GM21423 (cell line): ENCODE results near the gene ZIC5.

ENCODE experiments used
- ATAC-seq: cut with Tn5 transposase; IDR thresholded peaks from one replicate; pipeline ENCODE4 v1.9.1; 2021; ENCODE audit warnings: mild to moderate bottlenecking, moderate library complexity; ENCODE audit not compliant: unreplicated experiment

ZIC5 gene

GRCh38 chr13:99987154-99988019, 15.8 kb upstream of the ZIC5 start:
- no peak for ATAC-seq

DNA sequence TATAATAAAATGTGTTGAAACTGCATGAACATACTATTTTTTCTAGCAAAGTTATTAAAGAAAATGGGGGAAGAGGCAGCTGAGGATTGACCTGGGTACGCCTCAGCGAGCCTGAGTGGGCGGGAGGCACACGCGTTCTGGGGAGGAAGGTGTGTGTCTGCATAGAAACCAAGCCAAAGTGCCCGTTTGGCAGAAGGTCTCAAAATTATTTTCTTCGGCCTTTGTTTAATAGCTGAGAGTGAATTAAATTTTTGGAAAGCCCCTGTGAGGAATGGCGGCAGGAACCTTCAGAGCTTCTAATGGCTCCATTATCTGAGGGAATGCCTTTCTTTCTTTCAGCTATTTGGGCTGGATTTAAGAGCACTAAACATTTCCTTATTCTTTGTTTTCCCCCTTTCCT, 15.2 kb upstream of the ZIC5 start:
- ATAC-seq, result no peak

DNA sequence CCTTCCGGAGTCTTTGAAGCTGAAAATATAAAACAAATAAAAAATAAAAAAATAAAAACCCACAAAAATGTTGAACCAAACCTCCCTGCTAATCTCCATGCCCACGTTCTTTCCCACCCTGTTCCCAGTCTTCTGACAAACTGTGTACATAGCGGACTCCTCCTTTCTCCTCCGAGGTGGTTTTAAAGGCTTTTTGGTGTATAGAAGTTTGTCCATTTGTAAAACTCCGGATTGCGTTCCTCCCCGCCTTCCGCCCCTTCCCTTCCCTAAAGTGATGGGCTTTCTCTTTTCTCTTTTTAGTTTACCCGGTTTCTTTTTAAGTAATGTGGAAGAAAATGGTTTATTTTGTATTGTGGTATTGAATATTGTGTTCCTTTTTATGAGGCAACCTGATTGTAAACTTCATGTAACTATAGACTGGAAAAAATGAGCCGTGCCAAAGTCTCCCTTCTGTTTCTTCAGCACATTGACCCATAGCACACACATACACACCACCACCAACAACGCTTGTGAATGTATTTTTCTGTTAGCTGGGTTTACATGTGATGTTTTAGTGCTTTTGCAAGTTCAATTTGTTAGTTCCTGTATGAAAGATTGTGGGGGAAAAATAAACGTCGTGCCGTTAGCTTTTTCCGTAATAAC, 14.4 kb upstream of the ZIC5 start:
- ATAC-seq, result no peak

- no peak for ATAC-seq
Observed at GRCh38 chr13:99985241-99985874, 13.8 kb upstream of the ZIC5 start.

GRCh38 chr13:99984461-99985240, 13.1 kb upstream of the ZIC5 start:
- ATAC-seq, result no peak

DNA sequence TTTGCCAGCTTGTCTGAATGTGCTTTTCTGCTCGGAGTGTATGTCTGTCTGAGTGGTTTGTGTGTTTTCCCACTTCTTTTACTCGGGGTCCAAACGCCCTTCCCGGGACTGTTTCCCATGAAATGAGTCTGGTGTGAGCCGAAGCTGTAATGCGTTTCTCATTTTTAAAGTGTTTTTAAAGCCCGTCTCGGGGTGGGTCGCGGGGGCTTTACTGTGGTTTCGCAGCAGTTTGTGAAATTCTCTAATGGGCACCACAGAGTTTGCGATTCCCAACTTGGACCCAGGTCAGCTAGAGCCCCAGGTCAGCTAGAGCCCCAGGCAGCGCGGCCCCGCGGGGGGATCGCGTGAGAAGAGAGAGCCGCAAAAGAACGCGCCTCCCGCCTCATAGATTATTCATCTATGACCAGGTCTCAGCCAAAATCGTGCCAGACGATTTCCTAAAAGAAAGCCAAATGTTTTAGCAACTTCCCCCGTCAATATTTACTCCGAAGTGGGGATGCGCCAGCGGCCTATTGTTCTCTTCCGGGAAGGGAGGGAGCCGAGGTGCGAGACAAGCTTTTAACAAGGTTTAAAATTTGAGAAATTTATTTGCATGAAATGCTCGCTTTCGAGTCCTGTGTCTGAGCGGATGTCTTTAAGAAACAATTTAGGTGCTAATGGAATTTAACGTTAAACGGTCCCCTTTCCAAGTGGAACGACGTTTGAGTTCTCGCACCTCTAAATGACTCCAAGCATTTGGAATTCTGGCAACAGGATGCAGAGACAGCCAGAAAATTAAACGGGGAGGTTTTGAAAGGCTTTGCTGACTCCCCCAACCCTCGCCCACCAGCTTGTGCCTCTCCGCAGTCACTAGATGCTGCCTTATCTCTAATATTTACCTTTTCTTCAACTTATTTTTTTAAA, 12.2 kb upstream of the ZIC5 start:
- no peak for ATAC-seq

DNA sequence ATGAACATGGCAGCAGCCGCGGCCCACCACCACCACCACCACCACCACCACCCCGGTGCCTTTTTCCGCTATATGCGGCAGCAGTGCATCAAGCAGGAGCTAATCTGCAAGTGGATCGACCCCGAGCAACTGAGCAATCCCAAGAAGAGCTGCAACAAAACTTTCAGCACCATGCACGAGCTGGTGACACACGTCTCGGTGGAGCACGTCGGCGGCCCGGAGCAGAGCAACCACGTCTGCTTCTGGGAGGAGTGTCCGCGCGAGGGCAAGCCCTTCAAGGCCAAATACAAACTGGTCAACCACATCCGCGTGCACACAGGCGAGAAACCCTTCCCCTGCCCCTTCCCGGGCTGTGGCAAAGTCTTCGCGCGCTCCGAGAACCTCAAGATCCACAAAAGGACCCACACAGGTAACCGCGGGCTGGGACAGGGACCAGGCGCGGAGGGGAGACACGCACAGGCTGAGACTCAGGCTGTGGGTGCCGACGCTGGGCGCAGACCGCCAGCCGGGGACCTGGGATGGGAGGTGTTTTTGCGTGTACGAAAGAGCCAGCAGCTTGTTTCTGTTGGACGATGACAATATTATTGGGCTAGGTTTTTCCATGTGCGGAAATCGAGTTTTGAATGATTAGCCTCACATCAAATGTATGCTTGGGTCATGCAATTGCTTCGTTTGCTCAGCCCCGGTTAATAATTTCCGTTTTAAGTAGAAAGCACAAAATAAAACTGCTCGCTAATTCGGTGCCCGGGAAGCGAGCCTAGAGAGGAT, 11.3 kb upstream of the ZIC5 start:
- ATAC-seq, result no peak

GRCh38 chr13:99982036-99982730, 10.6 kb upstream of the ZIC5 start:
- ATAC-seq, result no peak

DNA sequence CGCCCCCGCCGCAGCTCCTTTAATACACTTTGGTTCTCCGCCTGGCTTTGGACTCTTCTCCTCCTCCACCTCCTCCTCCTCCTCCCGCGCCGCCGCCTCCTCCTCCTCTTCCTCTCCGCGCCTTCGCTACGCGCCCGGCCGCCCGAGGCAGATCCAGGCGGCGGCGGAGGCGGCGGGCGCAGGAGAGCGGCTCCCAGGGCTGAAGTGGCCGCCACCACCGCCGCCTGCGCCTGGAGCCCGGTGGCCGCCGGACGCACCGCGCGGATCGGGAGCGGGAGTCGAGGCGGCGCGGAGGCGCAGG, 10.1 kb upstream of the ZIC5 start, which contains the start of gene ZIC2:
ZIC2 (plus strand) TSS at position 50 of the 301 bp plus-strand sequence. CDS start 281 bp downstream, outside the sequence.
- ATAC-seq, result no peak

DNA sequence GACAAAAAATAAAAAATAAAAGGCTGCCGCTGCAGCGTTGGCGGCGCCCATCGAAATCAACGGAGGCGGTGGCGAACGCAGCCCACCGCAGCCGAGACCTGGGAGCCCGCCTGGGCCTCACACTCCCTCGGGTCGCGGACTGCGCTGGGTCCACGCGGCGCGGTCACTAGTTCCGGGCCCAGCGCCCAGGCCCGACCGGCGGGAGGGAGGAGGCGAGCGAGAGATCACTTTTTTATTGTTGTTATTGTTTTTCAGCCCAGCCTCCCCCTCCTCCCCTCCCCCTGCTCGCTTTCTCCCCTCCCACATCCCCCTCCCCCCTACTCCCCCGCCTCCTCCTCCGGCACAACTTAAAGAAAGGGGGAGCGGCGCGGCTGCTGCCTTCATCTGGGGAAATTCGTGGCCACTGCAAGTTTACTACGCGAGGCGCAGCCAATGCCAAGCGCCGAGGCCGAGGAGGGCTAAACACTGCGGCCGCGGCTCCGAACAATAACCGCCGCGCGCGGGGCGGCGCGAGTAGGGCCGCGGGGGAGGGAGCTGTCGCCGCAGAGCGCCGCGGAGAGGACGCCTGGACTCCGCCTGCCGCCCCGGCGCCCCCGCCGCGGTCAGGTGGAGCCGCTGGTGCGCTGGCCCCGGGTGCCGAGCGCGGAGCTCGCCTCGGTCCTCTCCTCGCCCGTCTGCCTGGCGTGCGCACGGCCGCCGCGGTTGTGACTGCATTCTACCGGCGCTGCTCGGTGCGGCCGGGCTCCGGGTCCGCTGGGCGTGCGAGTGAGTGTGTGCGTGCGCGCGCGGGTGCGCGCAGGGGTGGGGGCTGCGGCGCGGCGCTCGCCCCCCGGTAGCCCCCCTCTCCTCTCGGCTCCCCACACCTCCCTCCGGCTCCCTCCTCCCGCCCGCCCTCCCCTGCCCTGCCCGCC, 9.5 kb upstream of the ZIC5 start:
- no peak for ATAC-seq

DNA sequence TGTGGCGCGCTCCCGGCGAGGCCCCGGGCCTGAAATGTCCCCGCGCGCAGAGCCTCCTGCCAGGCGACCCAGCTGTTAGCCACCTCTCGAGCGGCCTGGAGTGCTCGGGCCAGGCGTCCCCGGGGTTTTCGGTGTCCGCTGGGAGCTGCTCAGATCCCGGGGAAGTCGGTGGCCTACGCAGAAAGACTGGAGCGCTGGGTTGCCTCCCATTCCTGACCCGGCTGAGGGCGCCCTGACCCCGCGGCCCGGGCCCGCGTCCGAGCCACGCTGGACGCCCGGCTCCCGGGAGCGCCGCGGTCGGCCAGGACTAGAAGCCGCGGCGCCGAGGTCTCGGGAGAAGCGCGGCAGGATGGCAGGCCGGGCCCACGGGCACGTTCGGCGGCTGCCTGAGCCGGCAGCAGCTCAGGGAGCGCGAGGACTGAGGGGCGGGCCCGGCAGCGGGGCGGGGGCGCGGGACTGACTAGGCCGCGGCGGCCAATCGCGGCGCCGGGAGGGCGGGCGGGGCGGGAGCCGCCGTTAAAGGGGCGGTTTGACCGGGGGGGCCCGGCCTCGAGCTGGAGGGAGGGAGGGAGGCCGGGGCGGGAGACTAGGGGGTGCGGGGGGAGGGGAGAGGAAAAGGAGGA, 8.7 kb upstream of the ZIC5 start:
- peak; percentile 47 for ATAC-seq

DNA sequence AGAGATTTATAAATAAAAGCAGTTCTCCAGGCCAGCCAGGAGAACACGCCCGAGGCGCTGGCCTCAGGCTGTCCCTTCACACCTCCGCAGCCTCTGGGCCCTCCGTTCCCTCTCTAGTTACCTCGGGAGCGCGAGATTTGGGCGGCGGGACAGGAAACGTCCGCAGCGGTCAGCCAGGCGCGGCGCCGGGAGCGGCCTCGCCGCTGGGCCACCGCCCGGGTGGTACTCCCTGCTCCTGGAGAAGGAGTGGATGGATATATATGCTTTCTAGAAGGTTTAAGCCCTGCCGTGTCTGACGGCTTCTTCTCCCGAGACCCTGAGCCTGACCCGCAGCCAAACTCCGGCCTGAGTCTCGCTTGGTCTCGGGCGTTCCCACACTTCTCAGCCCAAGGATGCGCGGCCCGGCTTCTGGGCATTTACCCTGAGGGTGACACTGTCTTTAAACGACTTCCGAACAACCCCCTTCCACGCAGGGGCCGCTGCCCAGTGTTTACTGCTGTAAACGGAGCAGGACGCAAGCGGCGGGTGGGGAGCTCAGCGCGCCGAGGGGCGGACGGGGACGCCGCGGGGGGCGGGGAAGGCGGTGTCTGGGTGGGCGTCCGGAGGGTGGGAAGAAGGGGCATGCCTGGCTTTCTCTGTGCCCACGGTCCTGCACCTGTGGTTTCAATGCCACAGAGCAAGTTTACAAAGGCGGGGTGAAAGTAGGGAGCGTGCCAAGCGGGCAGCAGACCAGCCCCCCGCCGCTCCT, 8.1 kb upstream of the ZIC5 start:
- no peak for ATAC-seq

GRCh38 chr13:99978799-99979452, 7.4 kb upstream of the ZIC5 start:
- ATAC-seq, result no peak

DNA sequence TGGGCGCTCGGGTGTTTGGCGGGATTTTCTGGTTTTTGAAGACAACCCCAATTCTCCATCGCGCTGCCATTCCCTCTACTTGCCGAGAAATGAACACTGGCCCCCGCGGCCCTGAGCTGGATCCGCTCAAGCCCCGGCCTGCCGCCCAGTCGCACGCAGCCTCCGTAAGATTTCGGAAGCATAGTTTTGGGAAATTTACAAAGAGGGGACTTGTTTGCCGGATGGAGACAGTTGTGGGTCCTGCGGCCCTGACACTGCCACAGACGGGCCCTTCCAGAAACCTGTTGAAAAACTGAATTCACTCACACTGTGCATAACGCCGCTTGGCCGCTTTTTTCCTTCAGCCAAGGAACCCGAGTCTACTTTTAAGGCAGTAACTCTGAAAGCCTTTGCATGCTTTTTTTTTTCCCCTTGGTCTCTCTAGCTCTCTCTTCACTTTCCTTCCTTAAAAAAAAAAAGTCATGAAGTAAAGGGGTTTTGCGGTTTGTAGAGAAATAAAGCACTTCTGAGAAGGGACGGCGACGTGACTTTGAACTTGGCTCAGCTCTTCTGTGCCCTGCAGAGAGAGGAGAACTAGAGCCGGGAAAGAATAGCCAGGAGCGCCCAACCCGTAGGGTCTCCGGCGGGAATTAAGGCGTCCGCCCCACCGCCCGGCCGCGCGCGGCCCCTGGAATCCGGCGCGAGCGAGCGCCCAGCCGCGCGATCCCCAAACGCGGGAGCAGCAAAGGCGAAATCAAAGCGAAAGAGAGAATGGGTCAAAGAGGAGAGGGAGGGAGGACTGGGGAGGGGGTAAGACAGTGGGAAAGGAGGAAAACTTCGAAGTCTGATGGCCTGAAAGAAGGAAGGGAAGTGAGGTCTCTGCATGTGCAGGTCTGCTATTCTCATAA, 6.6 kb upstream of the ZIC5 start:
- ATAC-seq, result no peak

- no peak for ATAC-seq
Observed at GRCh38 chr13:99977334-99977911, 5.9 kb upstream of the ZIC5 start.
